HG03520 (cell line): ENCODE data around the gene TRPM1.

Experiments
- ATAC-seq: cut with Tn5 transposase; IDR thresholded peaks from one replicate; pipeline ENCODE4 v1.9.1; 2021; ENCODE audit warnings: mild to moderate bottlenecking, moderate library complexity; ENCODE audit not compliant: unreplicated experiment

The TRPM1 gene

DNA sequence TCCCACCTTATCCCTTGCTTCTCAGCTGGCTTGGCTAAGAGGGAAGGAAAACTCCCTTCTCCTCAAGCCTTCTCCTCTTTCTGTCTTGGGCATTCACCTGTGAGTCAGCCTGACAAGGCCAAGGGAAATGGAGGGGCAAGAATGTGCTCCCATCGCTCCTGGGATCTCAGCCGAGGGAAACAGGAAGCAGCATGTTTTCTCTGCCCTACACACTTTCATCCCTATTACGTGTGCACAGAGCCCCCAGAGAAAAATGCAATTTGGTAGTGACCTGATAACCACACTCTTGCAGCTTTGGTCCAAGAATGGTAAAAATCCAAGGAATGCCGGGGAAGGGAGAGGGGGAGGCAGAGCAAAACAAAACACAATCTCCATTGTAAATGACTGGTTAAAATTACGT lies 77.2 kb downstream of the TRPM1 start:
- ATAC-seq = no peak

DNA sequence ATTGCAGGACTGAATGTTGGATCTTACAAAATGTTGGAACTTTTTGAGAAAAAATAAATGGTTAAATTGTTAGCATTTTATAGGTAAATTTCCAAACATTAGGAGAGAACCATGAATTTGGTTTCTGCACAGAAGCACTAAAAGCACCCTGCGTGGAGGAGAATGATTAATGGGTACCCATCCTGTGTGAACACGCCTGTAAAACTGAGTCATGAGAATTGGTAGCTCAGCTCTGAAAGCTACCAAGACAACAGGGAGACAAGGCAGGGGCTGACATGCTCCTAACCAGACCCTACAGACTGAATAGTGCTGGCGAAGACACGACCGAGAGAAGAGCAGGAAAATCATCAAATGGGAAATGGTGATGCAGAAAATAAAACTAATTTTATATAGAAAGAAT lies 77.7 kb downstream of the TRPM1 start:
- no peak for ATAC-seq

DNA sequence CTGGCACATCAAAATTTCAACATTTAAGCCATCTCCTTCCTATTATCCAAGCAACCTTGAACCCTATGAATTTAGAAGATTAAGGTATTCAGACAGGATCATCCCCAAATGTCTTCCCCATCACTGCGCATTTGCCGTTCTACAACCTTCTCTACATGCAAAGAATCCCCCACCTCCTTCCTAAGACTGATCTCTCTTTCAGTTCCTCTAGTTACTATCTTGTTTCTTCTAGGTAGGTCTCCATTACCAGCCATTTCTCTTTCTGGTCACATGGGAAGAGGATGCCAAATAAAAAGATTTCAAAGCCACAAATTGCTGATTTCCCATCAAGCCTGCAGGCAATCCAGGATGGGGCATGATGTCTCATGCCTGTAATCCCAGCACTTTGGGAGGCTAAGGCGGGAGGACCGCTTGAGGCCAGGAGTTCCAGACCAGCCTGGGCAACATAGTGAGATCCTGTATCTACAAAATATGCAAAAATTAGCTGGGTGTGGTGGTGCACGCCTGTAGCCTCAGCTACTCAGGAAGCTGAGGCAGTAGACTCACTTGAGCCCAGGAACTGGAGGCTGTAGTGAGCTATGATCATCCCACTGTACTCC lies 80.4 kb downstream of the TRPM1 start:
- ATAC-seq = no peak

DNA sequence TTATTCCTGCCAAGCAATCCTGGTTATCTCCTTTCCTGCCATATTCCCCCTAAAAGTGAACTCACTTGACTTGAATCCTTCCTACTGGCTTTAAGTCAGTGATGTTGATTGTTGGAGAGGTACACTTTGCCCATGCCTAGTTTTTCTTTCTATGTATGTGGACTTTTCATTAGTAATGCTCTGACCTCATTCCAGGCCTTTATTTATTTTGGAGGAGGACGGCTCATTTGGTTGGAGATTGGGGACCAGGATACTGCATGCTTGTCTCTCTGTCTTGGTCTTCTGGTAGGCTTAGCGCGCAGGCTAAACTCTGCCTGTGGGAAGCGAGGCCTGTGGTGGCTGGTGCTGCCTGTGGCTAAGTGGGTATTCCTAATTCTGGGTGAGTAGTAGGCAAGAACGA lies 81.0 kb downstream of the TRPM1 start:
- ATAC-seq = no peak

DNA sequence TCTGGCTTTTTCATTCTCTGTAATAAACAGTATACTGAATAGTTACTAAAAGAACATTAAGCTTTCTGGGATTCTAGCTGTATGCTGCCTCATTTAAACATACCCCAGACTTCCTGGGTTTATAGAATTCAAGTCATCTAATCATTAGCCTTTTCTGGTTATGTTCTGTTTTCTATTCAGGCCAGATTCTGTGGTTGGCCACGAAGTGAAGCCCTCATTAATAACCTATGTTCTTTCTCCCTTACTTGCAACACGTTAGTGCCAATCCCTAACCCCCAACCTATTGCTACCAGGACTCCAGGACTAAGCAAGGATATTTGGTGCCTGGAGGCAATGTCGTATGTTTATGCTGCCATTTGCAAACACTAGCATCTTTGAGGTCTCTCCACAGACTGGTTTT lies 81.5 kb downstream of the TRPM1 start:
- no peak for ATAC-seq

DNA sequence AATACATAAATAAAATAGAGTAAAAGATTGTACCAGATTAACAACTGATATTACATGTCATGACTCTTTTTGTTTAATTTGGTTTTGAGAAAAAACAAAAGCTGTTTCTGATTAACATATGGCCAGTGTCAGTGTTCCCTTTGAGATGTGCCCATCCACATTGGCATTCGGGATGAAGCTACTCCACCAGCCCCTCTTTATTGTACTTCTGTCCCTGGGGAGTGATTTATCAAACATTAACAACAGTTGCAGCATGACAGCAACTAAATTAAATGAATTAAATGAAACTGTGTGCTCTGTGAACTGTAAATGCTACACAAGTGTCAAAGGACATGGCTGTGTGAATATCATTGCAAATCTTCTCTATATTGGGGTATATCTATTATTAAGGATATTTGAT lies 84.2 kb downstream of the TRPM1 start:
- ATAC-seq = no peak

DNA sequence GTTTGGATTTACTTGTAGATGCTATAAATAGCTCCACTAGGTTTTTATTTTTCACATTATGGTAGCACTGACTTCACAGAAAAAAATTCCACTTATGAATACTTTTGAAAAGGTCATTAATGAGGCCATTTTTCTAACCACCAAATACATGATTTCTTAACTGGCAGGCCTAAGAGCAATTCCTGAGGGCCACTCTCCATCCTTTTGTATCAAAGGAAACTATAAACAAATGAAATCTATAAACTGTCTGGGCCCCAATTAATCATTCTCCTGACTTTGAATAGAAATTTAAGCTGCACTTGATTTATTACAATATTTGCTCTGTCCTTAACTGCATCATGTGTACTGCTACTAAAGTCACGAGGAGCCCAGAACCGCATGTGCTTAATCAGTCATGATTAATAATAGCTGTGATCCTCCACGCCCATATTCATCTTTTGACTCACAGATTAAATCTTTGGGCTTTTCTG lies 85.0 kb downstream of the TRPM1 start:
- ATAC-seq = no peak

DNA sequence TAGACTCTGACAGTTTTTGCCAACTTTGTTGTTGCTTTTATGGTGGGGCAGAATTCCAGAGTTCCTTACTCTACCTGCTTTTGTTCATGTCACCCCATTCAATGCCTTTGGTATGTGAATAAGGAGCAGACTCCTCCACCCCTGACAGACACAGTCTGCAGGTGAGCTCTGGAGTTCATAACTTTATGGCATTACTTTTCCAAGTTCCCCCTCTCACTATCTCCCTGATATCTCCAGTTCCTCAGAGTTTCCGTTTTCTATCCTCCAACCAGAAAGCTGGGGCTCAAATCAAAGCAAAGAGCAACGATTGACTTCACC lies 87.0 kb downstream of the TRPM1 start:
- no peak for ATAC-seq

DNA sequence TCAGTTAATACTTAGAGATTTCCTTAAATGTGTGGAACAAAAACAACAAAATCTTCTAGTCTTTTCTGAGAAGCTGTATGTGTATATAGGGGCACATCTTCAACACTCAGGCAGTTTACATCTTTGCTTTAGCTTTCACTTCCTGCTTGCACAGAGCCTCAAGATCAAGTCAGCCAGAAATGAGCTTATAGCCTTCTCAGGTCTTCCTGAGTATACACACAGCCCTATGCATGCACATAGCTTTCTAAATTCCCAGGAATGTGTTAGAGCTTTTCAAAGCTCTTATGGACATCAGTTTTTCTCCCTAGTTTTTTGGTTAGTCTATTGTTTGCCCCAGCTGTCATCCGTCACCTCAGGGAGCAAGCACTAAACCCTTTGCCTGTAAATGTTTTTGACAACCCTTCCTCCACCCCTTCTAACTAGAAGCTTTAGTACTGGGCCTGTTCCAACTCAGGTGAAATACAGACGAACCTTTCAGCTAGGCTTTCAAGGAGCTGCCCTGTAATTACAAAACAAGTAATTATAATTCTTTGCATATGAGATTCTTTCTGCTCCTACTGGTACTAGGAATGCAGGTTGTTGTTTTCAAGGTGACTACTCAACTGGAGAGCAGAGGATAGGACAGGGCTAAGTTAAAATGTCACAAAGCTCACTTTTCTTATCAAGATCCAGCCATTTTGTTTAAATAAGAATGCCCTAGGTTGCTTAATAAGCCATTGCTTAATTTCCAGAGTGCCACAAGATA lies 87.5 kb downstream of the TRPM1 start:
- peak; percentile 69 for ATAC-seq

DNA sequence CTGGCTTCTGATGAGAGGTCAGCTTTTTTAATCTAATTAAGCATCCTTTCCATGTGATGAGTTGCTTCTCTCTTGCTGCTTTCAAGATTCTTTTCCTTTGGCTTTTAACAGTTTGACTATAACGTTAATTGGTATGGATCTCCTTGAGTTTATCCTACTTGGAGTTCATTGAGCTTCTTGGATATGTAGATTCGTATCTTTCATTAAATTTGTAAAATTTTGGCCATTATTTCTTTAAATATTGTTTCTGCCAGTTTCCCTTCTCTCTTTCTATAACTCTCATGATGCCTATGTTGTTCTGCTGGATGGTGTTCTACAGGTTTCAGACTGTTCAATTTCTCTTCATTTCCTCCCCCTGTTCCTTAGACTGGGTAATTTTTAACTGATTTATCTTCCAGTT lies 89.1 kb downstream of the TRPM1 start:
- no peak for ATAC-seq

DNA sequence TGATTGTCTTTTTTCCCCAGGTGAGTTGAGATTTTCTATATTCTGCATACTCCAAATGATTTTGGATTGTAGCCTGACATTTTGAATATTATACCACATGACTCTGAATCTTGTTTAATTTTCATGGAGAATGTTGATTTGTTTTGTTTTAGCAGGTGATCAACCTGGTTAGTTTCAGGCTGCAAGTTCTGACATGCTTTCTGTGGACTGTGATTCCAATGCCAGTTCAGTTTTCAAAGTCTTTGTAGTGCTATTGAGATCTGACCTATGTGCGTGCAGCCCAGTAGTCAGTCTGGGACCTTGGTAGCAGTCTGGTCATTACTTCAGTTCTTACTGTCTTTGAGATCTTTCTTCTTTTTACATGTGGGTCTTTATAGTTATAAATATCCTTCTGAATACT lies 91.5 kb downstream of the TRPM1 start:
- no peak for ATAC-seq

DNA sequence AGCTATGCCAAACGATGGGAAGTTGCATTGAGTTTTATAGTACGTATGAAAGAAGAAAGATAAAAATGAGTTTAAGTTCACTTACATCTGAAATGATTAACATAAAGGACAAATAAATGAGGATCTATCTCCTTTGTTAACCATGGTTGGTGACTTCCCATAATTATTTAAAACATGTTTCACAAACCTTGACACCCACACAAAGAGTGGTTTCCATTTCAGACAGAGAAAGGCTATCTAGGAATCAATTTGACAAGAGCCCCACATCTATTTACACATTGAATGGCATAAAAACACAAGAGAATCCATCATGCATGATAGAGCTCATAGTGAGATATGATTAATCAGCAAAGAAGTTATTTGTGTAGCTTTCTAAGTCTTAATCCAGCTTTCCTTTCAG lies 95.9 kb downstream of the TRPM1 start:
- ATAC-seq = no peak

DNA sequence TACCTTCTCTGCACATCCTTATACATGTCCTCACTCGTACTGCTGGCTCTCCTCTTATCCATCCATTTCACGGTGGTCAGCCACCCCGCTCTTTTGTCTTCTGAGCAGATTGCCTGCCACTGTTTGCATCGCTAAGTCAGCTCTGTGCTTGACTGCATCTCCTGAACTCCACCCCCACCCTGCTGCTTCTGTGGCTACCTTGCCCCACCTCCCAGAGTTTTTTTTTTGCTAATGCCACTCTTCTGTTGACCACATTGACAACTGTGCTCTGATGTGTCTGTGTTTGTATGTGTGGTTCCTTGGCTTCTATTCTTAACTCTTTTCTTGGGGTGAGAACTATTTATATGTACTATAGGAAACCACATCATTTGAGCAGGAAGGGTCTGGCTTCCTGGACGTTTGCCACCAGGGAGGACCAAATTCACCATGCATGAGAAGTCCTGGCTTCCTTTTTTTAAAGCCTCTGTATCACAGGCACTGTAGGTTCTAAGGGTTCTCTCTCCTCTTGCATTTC lies 97.2 kb downstream of the TRPM1 start:
- ATAC-seq = peak; percentile 77

DNA sequence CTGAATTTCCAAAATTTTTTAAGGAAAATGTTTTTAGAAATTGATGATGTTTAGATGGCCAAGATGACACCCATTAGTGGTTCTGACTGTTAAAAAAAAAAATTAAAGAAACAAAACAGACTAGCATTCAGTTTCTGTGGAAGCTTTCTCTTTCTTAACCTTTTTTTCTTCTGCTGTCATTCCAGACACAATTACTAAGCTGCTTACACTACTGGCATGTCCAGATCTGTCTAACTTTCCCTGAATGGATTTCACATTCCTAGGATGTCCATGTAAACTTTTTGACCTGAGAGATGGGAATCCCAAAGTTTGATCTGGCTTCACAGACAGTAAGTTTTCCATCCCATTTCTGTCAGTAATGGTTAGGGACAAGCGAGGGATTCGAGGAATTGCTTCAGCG lies 99.8 kb downstream of the TRPM1 start:
- no peak for ATAC-seq

DNA sequence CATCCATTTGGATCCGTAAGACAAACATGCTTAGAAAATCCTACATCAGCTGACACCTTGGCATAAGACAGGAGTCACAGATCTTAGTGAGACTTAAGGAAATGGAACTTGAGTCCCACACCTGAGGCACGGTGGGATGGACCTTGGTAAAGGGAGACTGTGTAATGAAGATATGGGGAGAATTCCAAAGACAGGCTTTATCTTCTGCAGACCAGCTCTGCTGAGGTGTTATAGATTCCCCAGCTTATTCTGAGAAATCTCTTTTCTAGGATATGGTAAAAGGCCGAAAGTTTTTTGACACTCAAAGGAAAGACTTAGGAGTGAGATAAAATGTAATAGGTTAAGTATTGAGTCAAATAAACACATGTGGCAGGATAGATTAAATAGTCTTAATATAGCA lies 101.8 kb downstream of the TRPM1 start:
- no peak for ATAC-seq

DNA sequence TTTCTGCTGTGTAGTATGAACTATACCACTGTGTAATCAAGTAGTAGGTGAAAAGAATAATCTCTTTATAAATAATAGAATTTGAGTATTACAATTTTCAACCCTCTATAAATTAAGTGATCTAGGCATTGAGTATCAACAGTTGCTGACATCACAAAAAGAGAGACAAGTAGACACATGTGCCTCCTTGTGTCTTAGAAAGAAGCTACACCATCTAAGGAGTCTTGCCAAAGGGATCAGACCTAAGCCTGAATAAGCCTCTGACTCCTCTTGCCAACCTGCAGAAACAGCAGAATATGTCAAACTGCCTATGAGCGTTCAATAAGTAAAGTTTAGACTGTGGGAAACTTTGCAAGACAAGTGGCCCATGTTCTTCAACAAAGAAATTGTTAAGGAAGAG lies 104.3 kb downstream of the TRPM1 start:
- no peak for ATAC-seq

DNA sequence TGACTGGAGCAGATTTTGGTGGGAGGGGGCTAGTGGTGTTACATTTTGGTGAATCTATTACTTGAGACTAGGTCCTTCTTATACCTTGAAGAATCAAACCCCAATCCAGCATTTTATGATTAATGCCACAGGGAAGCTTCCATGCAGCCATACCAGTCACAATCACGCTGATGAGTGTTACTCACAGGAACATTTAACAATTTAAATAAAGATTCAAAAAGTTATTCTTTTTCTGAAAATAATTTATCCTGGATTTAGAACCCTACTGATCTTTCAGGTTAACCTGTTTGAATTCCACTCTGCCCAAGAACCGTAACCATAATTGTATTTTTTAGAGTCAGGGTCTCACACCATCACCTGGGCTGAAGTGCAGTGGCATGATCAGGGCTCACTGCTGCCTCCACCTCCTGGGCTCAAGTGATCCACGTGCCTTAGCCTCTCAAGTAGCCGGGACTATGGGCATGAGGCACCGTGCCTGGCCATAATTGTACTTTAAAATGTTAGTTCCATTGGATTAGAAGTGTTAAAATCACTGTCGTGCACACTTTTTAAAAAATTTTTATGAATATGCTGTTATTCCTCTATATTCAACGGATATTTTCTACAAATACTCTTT lies 109.2 kb downstream of the TRPM1 start:
- ATAC-seq = no peak

DNA sequence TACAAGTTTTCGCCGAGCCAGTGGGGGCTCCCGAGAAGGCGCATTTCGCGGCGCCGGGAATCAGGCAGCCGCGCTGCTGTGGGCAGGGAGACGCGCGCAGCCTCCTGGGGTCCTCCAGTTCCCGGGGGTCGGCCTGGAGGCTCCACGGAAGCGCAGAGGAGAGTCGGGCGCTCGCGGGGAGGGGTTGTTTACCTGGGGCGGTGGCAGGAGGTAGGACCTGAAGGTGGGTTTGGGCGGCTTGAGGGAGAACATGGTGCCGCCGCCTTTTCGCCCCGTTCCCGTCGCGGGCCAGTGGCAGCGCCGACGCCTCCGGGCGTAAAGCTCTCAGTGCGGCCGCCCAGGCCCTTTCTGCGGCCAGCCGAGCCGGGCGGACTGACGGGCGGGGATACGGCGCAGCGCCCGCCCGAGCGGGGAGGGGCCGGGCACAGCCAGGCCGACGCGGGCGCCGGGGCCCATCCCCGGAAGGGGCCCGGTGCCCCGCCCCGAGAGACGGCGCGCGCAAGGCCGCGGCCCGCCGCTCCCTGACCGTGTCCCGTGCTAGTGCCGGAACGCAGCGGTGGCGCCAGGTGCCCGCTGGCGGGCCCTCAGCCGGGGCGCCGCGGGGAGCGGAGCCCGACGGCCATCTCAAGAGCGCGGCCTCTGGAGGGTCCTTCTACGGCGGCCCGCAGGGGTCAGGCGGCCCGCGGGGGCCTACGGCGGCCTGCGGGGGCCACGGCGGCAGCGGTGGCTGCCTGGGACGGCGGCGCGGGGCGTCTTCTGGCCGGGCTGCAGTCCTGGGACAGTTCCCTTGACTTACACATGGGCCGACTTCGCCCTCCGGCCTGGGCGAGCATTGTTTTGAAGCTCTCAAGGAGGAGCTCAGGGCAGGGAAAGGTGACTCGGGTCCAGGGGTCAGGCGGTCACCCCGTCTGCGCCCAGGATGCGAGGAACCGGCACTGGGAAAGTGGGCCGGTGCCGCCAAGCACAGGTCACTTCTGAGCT lies 110.0 kb downstream of the TRPM1 start, which contains the start of gene MTMR10:
MTMR10 (minus strand) TSS at position 374 of the 981 bp plus-strand sequence; CDS start at position 252, 122 bp downstream.
- ATAC-seq = peak; percentile 86

DNA sequence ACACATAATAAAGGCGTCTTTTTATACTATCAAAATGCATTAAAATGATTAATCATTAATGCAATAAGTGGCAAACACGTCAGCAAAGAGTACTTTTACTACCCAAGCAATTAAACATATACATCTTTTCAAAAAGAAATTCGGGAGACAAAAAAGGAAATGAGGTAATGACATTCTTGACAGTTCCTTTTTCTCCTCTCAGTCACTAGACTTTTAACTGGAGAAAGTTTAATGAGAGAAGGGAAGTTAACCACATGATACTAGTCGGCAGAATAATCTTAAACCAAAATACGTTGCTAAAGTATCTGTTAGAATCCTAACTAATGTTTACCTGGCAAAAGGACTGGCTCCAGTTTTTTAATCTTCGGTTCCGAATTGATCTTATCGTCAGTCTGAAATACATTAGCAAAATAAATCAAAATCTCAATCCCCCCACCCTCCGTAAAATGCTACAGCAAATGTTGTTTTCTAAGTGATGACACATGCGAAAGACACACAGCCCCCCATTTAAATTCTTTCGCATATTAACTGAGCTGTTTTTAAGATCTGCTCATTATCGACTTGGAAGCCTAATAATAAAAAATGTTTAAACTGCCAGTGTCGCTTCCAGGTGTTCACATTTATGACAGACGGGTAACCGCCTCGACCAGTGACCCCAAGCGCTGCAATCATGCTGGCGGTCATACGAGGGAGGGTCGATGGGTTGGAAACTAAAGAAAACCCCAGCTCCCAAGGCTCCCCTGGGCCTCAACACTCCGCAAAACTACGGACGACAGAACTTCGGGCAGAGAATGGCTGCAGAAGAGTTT lies 110.9 kb downstream of the TRPM1 start:
- peak; percentile 14 for ATAC-seq

DNA sequence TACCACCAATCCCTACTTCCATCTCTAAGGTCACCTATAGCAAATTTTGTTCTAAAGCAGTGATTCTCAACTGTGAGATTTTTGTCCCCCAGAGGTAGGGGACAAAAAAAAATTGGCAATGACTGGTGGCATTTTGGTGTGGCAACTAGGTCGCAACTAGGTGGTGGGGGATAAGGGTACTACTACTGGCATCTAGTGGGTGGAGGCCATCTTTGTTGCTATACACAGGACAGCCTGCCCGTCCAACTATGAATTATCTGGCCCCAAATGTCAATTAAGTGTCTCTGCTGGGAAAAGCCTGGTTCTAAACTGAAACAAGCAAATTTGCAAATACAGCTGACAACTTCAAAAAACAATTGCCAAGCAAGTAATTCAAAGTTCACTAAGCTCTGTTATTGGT lies 111.5 kb downstream of the TRPM1 start:
- no peak for ATAC-seq
